Measurements from ENCODE around the gene ARHGEF7.
"Not testable (repeated sequence)": the region's sequence is repeated elsewhere in the genome, so short reads cannot be mapped to it uniquely, and the experiment has no call there.

ARHGEF7 gene, protein sequence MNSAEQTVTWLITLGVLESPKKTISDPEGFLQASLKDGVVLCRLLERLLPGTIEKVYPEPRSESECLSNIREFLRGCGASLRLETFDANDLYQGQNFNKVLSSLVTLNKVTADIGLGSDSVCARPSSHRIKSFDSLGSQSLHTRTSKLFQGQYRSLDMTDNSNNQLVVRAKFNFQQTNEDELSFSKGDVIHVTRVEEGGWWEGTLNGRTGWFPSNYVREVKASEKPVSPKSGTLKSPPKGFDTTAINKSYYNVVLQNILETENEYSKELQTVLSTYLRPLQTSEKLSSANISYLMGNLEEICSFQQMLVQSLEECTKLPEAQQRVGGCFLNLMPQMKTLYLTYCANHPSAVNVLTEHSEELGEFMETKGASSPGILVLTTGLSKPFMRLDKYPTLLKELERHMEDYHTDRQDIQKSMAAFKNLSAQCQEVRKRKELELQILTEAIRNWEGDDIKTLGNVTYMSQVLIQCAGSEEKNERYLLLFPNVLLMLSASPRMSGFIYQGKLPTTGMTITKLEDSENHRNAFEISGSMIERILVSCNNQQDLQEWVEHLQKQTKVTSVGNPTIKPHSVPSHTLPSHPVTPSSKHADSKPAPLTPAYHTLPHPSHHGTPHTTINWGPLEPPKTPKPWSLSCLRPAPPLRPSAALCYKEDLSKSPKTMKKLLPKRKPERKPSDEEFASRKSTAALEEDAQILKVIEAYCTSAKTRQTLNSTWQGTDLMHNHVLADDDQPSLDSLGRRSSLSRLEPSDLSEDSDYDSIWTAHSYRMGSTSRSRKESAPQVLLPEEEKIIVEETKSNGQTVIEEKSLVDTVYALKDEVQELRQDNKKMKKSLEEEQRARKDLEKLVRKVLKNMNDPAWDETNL

DNA sequence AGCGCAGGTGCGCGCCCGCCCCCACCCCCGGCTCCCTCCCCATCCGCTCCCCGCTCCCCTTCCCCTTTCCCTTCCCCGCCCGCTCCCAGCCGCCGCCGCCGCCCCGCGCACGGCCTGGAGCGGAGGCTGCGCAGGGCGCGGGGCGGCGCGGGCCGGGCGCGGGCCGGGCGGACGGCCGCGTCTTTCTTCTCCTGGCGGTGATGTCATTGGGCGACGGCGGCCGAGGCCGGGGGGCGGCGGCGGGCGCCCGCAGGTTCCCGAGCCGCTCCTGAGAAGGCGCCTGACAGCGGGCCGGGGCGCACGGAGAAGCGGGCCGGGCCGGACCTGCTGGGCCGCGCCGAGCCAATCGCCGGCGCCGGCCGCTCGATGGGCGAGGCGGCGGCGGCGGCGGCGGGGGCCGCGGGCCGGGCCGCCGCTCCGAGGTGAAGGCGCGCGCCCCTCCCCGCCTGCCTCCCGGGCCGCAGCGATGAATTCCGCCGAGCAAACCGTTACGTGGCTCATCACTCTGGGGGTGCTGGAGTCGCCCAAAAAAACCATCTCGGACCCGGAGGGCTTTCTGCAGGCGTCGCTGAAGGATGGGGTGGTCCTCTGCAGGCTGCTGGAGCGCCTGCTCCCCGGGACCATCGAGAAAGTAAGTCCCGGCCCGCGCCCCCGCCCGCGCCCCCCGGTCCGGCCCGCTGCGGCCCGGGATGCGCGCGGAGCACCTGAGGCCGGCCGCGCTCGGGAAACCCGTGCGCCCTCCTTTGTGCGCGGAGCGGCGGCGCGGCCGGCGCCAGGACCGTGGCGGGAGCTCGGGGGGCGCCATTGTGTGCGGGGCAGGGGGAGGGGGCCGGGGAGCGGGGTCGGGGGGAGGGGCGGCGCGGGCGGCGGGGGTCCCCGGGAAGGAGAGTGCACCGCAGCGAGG is at the start of gene ARHGEF7:
Gene ARHGEF7 (plus strand): TSS at position 250 of the 904 bp plus-strand sequence. CDS start 217 bp downstream, at position 467.
- DNase-seq (ENCODE audit: low read depth, low spot score) = no peak

GRCh38 chr13:111065698-111066097 is 49.4 kb upstream of the ARHGEF7 start:
- DNase-seq (ENCODE audit: low read depth, low spot score) = no peak

DNA sequence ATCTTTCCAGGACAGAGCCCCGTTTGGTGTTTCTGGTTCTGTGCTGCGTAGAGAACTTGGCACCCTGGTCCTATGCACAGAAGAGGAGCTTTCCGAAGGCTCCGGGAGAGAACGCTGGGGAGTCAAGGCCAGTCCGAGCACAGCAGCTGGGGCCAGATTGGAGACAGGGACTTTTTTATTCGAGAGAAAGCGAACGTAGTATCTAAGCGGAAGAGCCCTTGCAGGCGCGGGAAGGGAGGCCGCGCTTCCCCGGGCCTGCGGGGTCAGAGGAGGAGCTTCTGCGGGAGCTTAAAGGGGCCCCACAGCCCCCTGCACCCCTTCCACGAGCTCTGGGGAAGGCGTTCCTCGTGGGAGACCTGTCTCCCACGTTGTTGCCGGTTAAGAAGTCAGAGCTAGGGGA is 48.6 kb upstream of the ARHGEF7 start:
- no peak for DNase-seq (ENCODE audit: low read depth, low spot score)

DNA sequence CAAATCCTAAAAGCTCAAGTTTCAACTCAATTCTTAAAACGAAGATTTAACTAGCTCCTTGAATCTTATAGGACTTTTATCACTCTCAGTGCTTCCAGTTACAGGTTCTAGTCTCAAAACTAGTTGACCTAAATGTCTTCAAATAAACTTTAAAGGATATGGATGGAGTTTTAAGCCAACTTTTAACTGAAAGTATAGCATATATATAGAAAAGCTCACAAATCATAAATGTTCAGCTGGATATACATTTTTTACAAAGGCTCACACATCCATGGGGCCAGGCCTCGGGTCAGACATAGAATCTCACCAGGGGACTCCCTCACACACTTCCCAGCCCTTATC is 47.1 kb upstream of the ARHGEF7 start:
- no peak for DNase-seq (ENCODE audit: low read depth, low spot score)

- DNase-seq (ENCODE audit: low read depth, low spot score) = not testable (repeated sequence)
Measured at GRCh38 chr13:111071120-111071519, 44.0 kb upstream of the ARHGEF7 start.

- not testable (repeated sequence) for DNase-seq (ENCODE audit: low read depth, low spot score)
Measured at GRCh38 chr13:111071526-111071925, 43.6 kb upstream of the ARHGEF7 start.

DNA sequence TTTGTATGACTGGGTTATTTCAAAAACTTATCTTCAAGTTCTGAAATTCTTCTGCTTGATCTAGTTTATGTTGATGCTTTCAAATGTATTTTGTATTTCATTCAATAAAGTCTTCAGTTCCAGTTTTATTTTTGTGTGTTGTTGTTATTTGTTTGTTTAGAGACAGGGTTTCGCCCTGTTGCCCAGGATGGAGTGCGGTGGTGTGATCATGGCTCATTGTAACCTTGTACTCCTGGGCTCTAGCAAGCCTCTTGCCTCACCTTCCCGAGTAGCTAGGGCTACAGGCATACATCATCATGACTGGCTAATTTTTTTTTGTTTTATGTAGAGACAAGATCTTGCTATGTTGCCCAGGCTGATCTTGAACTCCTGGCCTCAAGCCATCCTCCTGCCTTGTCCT is 40.3 kb upstream of the ARHGEF7 start:
- DNase-seq (ENCODE audit: low read depth, low spot score) = no peak

- DNase-seq (ENCODE audit: low read depth, low spot score) = no peak
Measured at GRCh38 chr13:111076155-111077013, 38.7 kb upstream of the ARHGEF7 start.

DNA sequence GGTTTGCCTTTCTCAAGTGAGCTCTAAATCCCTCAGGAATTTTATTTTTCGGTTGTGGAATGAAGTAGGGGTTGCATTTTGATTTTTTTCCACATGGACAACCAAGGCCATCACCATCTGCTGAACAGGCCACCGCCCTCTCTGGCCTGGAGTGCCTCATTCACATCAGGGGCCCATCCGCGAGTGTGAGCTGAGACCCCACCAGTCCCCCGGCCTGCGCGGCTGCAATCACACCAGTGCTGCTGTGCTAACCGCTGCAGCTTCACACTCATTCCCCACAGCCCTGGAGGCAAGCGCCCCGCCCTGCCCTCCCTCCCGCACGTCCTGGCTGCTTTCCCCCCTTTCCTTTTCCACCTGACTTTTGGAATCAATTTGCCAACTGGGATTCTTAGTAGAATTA is 35.7 kb upstream of the ARHGEF7 start:
- DNase-seq (ENCODE audit: low read depth, low spot score) = no peak

- DNase-seq (ENCODE audit: low read depth, low spot score) = no peak
Measured at GRCh38 chr13:111080642-111081041, 34.5 kb upstream of the ARHGEF7 start.

GRCh38 chr13:111082240-111082639 is 32.9 kb upstream of the ARHGEF7 start:
- no peak for DNase-seq (ENCODE audit: low read depth, low spot score)

DNA sequence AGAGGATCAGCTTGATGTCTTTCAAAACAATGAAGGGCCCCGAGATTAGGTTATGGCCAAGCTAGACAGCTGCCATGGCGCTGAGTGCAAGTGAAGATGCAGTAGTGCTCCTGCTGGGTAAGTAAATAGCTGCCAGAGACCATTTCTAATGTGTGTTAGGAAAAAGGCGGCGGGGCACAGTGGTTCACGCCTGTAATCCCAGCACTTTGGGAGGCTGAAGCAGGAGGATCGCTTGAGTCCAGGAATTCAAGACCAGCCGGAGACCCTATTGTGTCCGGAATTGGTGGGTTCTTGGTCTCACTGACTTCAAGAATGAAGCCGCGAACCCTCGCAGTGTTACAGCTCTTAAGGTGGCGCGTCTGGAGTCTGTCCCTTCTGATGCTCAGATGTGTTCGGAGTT is 32.3 kb upstream of the ARHGEF7 start:
- not testable (repeated sequence) for DNase-seq (ENCODE audit: low read depth, low spot score)

DNA sequence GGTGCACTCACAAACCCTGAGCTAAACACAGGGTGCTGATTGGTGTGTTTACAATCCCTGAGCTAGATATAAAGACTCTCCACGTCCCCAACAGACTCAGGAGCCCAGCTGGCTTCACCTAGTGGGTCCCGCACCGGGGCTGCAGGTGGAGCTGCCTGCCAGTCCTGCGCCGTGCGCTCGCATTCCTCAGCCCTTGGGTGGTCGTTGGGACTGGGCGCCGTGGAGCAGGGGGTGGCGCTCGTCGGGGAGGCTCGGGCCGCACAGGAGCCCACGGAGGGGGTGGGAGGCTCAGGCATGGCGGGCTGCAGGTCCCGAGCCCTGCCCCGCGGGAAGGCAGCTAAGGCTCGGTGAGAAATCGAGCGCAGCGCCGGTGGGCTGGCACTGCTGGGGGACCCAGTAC is 31.4 kb upstream of the ARHGEF7 start:
- DNase-seq (ENCODE audit: low read depth, low spot score) = not testable (repeated sequence)

GRCh38 chr13:111090169-111090568 is 24.9 kb upstream of the ARHGEF7 start:
- DNase-seq (ENCODE audit: low read depth, low spot score) = no peak

DNA sequence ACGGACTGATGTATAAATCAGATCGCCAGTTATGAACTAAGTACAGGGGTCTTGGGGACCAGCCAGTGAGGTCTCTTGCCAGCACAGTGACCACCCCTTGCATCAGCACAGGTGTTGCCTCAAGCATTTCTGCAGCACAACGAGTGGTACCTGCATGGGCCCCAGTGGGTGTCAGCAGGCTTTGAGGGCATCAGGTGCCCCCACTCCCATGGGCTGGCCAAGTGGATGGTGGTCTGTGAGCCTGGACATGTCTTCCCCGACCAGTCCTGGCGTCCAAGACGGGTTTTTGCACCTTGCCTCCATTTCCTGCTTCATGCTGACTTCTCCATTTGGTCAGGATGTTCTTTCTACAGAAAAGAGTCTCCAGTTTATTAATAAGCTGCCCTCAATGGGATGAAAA is 22.4 kb upstream of the ARHGEF7 start:
- no peak for DNase-seq (ENCODE audit: low read depth, low spot score)

GRCh38 chr13:111093136-111093535 is 22.0 kb upstream of the ARHGEF7 start:
- DNase-seq (ENCODE audit: low read depth, low spot score) = no peak

GRCh38 chr13:111093634-111094033 is 21.5 kb upstream of the ARHGEF7 start:
- no peak for DNase-seq (ENCODE audit: low read depth, low spot score)

GRCh38 chr13:111095031-111095840 is 19.9 kb upstream of the ARHGEF7 start:
- no peak for DNase-seq (ENCODE audit: low read depth, low spot score)

DNA sequence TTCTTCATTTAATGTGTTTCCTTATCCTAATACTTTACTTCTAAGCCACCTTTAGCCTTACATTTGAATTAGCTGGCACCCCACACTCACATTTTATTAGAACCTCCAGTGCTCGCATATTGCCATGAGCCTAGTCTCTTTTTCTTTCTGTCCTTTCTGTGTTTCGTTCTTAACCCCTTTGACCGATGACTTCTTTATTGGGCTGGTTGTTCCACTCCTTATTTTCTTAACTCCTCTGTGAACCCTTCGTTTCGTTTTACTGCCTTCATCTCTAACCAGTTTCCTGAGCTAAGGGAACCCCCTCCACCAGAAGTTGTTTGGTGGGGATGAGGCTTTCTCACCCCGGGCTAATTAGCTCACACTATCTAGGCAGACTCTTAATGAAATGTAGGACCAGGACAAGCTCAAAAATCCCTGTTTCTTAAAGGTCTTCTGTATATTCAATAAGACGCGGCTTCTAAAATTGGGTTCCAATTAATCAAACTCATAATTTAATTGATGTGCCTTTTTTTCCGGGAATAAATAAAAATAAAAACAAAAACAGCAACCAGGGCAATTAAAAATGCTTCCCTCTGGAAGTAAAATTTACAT is 19.1 kb upstream of the ARHGEF7 start:
- DNase-seq (ENCODE audit: low read depth, low spot score) = no peak

- DNase-seq (ENCODE audit: low read depth, low spot score) = no peak
Measured at GRCh38 chr13:111099290-111099689, 15.8 kb upstream of the ARHGEF7 start.
